ENCODE data around the gene TPRG1L. TPM values are rescaled to one million over a fixed set of nuclear protein-coding genes. Genes with fewer than 3 reads are reported as not detected.

The TPRG1L gene
- total and polyA plus RNA-seq, 2 of the 4 experiments (the other 2 are of a cell fraction) = 25.3 to 39.5 TPM

DNA sequence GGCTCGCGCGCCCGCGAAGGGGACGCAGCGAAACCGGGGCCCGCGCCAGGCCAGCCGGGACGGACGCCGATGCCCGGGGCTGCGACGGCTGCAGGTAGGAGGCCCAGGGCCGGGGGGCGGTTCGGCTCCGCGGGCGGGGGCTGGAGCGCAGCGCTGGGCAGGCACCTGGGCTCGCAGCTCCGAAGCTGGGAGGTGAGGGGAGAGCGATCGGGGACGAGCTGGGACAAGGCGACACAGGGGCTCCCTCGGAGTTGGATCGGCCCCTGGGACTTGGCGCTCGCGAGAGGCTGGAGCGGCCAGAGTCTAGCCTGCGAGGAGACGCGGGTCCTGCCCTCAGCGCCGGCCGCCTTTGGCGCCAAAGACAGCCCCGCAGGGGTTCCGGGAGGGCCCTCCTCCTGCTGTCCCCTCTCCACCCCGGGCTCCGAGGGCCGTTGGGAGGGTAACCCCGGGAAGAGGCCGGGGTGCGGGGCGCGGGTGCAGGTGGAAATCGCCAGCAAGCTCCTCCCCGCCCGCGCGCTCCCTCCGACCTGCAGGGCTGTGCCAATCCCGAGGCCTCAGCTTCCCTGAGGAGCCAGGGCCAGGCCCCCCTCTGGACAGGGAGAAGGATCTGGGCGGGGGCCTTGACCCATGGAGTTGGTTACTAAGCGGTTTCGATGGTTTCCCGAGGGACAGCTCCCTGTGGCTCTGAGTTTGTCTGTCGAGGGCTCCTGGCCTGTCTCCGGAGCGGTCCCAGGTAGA, 27.9 kb downstream of the TPRG1L start:
- Histone ChIP-seq H2AK5ac (ENCODE audit: low read depth, low read length) (no peak overlapping the region), H3K4ac (ENCODE audit: low read depth, low read length) (no peak overlapping the region), H2BK5ac (ENCODE audit: low read depth, low read length, poor library complexity, severe bottlenecking) (no peak overlapping the region), H4K8ac (ENCODE audit: low read depth in 2 of 2, low read length in 2 of 2) (no peak overlapping the region), H4K5ac (ENCODE audit: low read depth, low read length) (no peak overlapping the region), H3K79me1 (ENCODE audit: low read depth in 1 of 2, low read length in 2 of 2) (peaks cover 4 to 10% of the 10 kb centered on the region in 2 experiments), H4K20me1 (ENCODE audit: insufficient read depth, low read length) (no peaks in the 10 kb centered on the region; the same call in 1 of the 2 replicates), H3K18ac (ENCODE audit: low read depth, low read length) (no peak overlapping the region), H3K36me3 (ENCODE audit: control insufficient read depth, insufficient read depth, low read length) (no peaks in the 10 kb centered on the region), H2AFZ (replicated peaks; ENCODE audit: low read length, poor library complexity) (peak overlapping the region; percentile 49), H3K4me2 (ENCODE audit: low read depth, low read length) (no peak overlapping the region), H3K27me3 (ENCODE audit: control insufficient read depth, insufficient read depth, low read length) (peaks cover 64% of the 10 kb centered on the region), H3K27ac (ENCODE audit: insufficient read depth, low read length) (no peak overlapping the region), H3K9me1 (ENCODE audit: insufficient read depth, low read length) (no peaks in the 10 kb centered on the region), H3K14ac (replicated peaks; ENCODE audit: low read depth, low read length) (no peak overlapping the region), H3K4me1 (ENCODE audit: control insufficient read depth, insufficient read depth, low read length) (no peaks in the 10 kb centered on the region; the same call in 1 of the 2 replicates), H3K23ac (ENCODE audit: low read depth, low read length) (no peak overlapping the region), H4K91ac (ENCODE audit: insufficient read depth, low read depth, low read length) (no peak overlapping the region), H2BK120ac (ENCODE audit: low read depth, low read length) (no peak overlapping the region), H3K56ac (ENCODE audit: extremely low read depth, insufficient read depth, low read length) (no peak overlapping the region), H3K9ac (ENCODE audit: low read depth, low read length) (no peak overlapping the region), H3K9me3 (ENCODE audit: control insufficient read depth, insufficient read depth, low read length) (no peaks in the 10 kb centered on the region), H2AK9ac (replicated peaks; ENCODE audit: low read depth, low read length, poor library complexity) (no peak overlapping the region), H2BK15ac (ENCODE audit: low read depth, low read length) (no peak overlapping the region), H3K4me3 (ENCODE audit: insufficient read depth, low read depth, low read length) (no peak overlapping the region; the same call in 1 of the 2 replicates), H2BK20ac (ENCODE audit: low read depth, low read length) (no peak overlapping the region)
- BruUV-seq (replicated peaks) = no TSS peak
- 3% methylated on average over 14 of the region's 68 CpGs; no CpG with 5 or more reads in 1 of the 2 experiments for WGBS, 2 experiments (ENCODE audit: extremely low coverage in 2 of 2, insufficient read length in 1 of 2)
- no peak for ATAC-seq (ENCODE audit: low read depth)
- intact Hi-C loops (cut with micrococcal nuclease) = no loop called here
- ChIA-PET POLR2A (ENCODE audit: unreplicated experiment) (no interaction called here), CTCF (no interaction called here)
- TF ChIP-seq MAFK (IDR thresholded peaks at IDR 0.05; ENCODE audit: low read depth, low read length) = no peak
- TF ChIP-seq, protein P1, sequence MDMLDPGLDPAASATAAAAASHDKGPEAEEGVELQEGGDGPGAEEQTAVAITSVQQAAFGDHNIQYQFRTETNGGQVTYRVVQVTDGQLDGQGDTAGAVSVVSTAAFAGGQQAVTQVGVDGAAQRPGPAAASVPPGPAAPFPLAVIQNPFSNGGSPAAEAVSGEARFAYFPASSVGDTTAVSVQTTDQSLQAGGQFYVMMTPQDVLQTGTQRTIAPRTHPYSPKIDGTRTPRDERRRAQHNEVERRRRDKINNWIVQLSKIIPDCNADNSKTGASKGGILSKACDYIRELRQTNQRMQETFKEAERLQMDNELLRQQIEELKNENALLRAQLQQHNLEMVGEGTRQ (IDR thresholded peaks at IDR 0.05; ENCODE audit: low read depth, low read length) = no peak
- TF ChIP-seq BHLHE40 (IDR thresholded peaks at IDR 0.05; ENCODE audit: low read depth, low read length) = no peak
- no peak for TF ChIP-seq MXI1 (IDR thresholded peaks at IDR 0.05; ENCODE audit: borderline replicate concordance, low read depth, low read length)
- TF ChIP-seq FOS (IDR thresholded peaks at IDR 0.05; ENCODE audit: low read depth, low read length) = no peak
- TF ChIP-seq, protein P2, sequence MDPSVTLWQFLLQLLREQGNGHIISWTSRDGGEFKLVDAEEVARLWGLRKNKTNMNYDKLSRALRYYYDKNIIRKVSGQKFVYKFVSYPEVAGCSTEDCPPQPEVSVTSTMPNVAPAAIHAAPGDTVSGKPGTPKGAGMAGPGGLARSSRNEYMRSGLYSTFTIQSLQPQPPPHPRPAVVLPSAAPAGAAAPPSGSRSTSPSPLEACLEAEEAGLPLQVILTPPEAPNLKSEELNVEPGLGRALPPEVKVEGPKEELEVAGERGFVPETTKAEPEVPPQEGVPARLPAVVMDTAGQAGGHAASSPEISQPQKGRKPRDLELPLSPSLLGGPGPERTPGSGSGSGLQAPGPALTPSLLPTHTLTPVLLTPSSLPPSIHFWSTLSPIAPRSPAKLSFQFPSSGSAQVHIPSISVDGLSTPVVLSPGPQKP (IDR thresholded peaks at IDR 0.05; ENCODE audit: borderline replicate concordance, low read depth, low read length) = no peak
- no peak for TF ChIP-seq RCOR1 (IDR thresholded peaks at IDR 0.05; ENCODE audit: insufficient replicate concordance, low read length)
- TF ChIP-seq SMC3 (IDR thresholded peaks at IDR 0.05; ENCODE audit: low read depth, low read length) = no peak
- TF ChIP-seq NFE2L2 (IDR thresholded peaks at IDR 0.05; ENCODE audit: low read depth, low read length) = no peak
- TF ChIP-seq MAZ (IDR thresholded peaks at IDR 0.05; ENCODE audit: borderline replicate concordance, low read depth, low read length) = no peak
- no peak for TF ChIP-seq CHD1 (IDR thresholded peaks at IDR 0.05; ENCODE audit: low read depth, low read length)
- TF ChIP-seq CEBPB (IDR thresholded peaks at IDR 0.05; ENCODE audit: low read depth, low read length) = no peak
- no peak for TF ChIP-seq RFX5 (IDR thresholded peaks at IDR 0.05; ENCODE audit: low read depth, low read length)
- TF ChIP-seq, protein P3, sequence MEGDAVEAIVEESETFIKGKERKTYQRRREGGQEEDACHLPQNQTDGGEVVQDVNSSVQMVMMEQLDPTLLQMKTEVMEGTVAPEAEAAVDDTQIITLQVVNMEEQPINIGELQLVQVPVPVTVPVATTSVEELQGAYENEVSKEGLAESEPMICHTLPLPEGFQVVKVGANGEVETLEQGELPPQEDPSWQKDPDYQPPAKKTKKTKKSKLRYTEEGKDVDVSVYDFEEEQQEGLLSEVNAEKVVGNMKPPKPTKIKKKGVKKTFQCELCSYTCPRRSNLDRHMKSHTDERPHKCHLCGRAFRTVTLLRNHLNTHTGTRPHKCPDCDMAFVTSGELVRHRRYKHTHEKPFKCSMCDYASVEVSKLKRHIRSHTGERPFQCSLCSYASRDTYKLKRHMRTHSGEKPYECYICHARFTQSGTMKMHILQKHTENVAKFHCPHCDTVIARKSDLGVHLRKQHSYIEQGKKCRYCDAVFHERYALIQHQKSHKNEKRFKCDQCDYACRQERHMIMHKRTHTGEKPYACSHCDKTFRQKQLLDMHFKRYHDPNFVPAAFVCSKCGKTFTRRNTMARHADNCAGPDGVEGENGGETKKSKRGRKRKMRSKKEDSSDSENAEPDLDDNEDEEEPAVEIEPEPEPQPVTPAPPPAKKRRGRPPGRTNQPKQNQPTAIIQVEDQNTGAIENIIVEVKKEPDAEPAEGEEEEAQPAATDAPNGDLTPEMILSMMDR (conservative IDR thresholded peaks at IDR 0.05; ENCODE audit: low read depth, low read length) = no peak
- TF ChIP-seq RAD21 (IDR thresholded peaks at IDR 0.05; ENCODE audit: low read length) = no peak
- no peak for TF ChIP-seq POLR2A (IDR thresholded peaks at IDR 0.05; ENCODE audit: low read depth, low read length)
- no peak for DNase-seq
- dilution Hi-C loops (cut with HindIII; ENCODE audit: low sequenced_read_pairs, unreplicated experiment) = no loop called here
- in situ Hi-C loops (cut with MboI; ENCODE audit: low sequenced_read_pairs) = no loop called here

All from IMR-90 (cell line).